B cell (primary cell): Measurements from ENCODE around the gene PIP5K1A. TPM values are rescaled to one million over a fixed set of nuclear protein-coding genes. Genes with fewer than 3 reads are reported as not detected.

Source experiments
- ATAC-seq: fragments of 200-7000 bp; cut with Tn5 transposase; one replicate; pipeline ENCODE4 v1.10.0; 2021; ENCODE audit warnings: low read depth, mild to moderate bottlenecking, moderate number of reproducible peaks, moderate library complexity
- CTCF ChIA-PET: fragments of 350-600 bp; sonication (Branson Sonifier 250); formaldehyde crosslinking; loops from one replicate; lab custom pipeline; 2021; ENCODE audit warnings: antibody characterized with exemption, inconsistent platforms; lab: Charles Lee
- POLR2A ChIA-PET: fragments of 350-600 bp; sonication (Branson Sonifier 250); formaldehyde crosslinking; loops from one replicate; lab custom pipeline; 2021; ENCODE audit warnings: antibody characterized with exemption; lab: Charles Lee
- DNase-seq: peaks from one replicate; pipeline ENCODE4 v3.0.0; 2013
- H2AFZ ChIP-seq: 2 replicates; pipeline ENCODE4 v1.6.1; 2012; ENCODE audit warnings: mild to moderate bottlenecking, low read depth, low read length; ENCODE audit not compliant: insufficient read depth, poor library complexity, severe bottlenecking
- H3K27ac ChIP-seq, 2 donors: 1 replicate in 1 of 2; 2 replicates in 1 of 2; pipeline ENCODE4 v1.5.1; 2012 to 2013; ENCODE audit warnings: low read length in 2 of 2, mild to moderate bottlenecking in 2 of 2, moderate library complexity in 1 of 2
- H3K27me3 ChIP-seq, 4 experiments: fragments of 200-600 bp in 1 of 4; sonication (generic) in 1 of 4; replicated peaks in 1 of 4; 1 replicate in 2 of 4; 2 replicates in 2 of 4; pipeline versions ENCODE4 v1.6.1 to v1.7.0; 2013 to 2016; ENCODE audit warnings: low read length in 3 of 4, mild to moderate bottlenecking in 2 of 4, mixed read lengths in 1 of 4, moderate library complexity in 1 of 4; ENCODE audit not compliant: insufficient read depth in 4 of 4, control insufficient read depth in 3 of 4; ENCODE audit errors: control extremely low read depth in 1 of 4
- H3K36me3 ChIP-seq, 2 experiments: replicated peaks in 1 of 2; 1 replicate in 1 of 2; 2 replicates in 1 of 2; pipeline versions ENCODE4 v1.6.1 to v1.7.1; 2013; ENCODE audit warnings: low read length in 1 of 2; ENCODE audit not compliant: insufficient read depth in 2 of 2, control insufficient read depth in 1 of 2; ENCODE audit errors: control extremely low read depth in 1 of 2, extremely low read depth in 1 of 2
- H3K4me1 ChIP-seq, 2 donors: fragments of 200-600 bp in 1 of 2; sonication (generic) in 1 of 2; 1 replicate in 1 of 2; 2 replicates in 1 of 2; pipeline versions ENCODE4 v1.5.1 to v1.6.1; 2013 to 2017; ENCODE audit warnings: low read length in 2 of 2; ENCODE audit not compliant: control insufficient read depth in 2 of 2, insufficient read depth in 2 of 2
- H3K4me2 ChIP-seq: replicated peaks from 2 replicates; pipeline ENCODE3; 2012; ENCODE audit warnings: mild to moderate bottlenecking, low read depth, low read length; ENCODE audit not compliant: poor library complexity, severe bottlenecking
- H3K4me3 ChIP-seq, 5 experiments: fragments of 200-600 bp in 1 of 5; sonication (generic) in 1 of 5; 1 replicate in 3 of 5; 2 replicates in 2 of 5; pipeline versions ENCODE4 v1.5.1 to v1.7.0; 2011 to 2016; ENCODE audit warnings: low read length in 4 of 5, mild to moderate bottlenecking in 4 of 5, low read depth in 2 of 5, control low read depth in 1 of 5, moderate library complexity in 1 of 5; ENCODE audit not compliant: insufficient read depth in 1 of 5; ENCODE audit errors: control extremely low read depth in 1 of 5, extremely low read depth in 1 of 5
- H3K79me2 ChIP-seq: fragments of 200-600 bp; sonication (generic); one replicate; pipeline ENCODE4 v1.6.0; 2016; ENCODE audit warnings: low read length; ENCODE audit not compliant: control insufficient read depth, insufficient read depth
- H3K9ac ChIP-seq: fragments of 200-600 bp; sonication (generic); 2 replicates; pipeline ENCODE4 v1.6.1; 2017; ENCODE audit warnings: mild to moderate bottlenecking, low read length, moderate library complexity
- H3K9me3 ChIP-seq, 3 donors: one replicate each; pipeline versions ENCODE4 v1.6.1 to v1.7.1; 2013; ENCODE audit warnings: low read length in 2 of 3; ENCODE audit not compliant: control insufficient read depth in 2 of 3, insufficient read depth in 1 of 3; ENCODE audit errors: control extremely low read depth in 1 of 3
- H4K20me1 ChIP-seq: 2 replicates; pipeline ENCODE4 v1.6.0; 2012; ENCODE audit warnings: mild to moderate bottlenecking, low read length; ENCODE audit not compliant: insufficient read depth, control insufficient read depth, poor library complexity, severe bottlenecking
- H3K27ac Mint-ChIP-seq: one replicate; pipeline ENCODE4 v1.8.0; 2021; ENCODE audit warnings: mixed read lengths
- H3K27me3 Mint-ChIP-seq: one replicate; pipeline ENCODE4 v1.8.0; 2021; ENCODE audit warnings: mixed read lengths
- H3K4me1 Mint-ChIP-seq: one replicate; pipeline ENCODE4 v1.8.0; 2021; ENCODE audit warnings: mixed read lengths
- H3K4me3 Mint-ChIP-seq: one replicate; pipeline ENCODE4 v1.8.0; 2021; ENCODE audit warnings: mixed read lengths
- H3K9me3 Mint-ChIP-seq: one replicate; pipeline ENCODE4 v1.8.0; 2022; ENCODE audit warnings: mixed read lengths; ENCODE audit not compliant: insufficient read depth
- CTCF ChIP-seq: fragments of 200-600 bp; IDR thresholded peaks from one replicate; pipeline ENCODE4 v1.8.0; 2022; ENCODE audit warnings: antibody characterized with exemption, mild to moderate bottlenecking
- EZH2 ChIP-seq: IDR thresholded peaks from 2 replicates; pipeline ENCODE4 v1.6.1; 2012; ENCODE audit warnings: borderline replicate concordance, low read depth, mild to moderate bottlenecking, moderate library complexity, low read length; ENCODE audit not compliant: insufficient read depth, poor library complexity, severe bottlenecking
- WGBS: methylation state at CpG from one replicate; pipeline ENCODE4 v1.1.5; 2013; ENCODE audit warnings: missing lambda C conversion rate; ENCODE audit not compliant: insufficient coverage; 5-methylcytosine and 5-hydroxymethylcytosine counted together
- intact Hi-C: fragments of 100-400 bp; cut with micrococcal nuclease; formaldehyde crosslinking; loops from one replicate; pipeline ENCODE4 v1.10.0; 2022
- polyA plus RNA-seq: library from polyadenylated mRNA; depleted of rRNA; stranded (reverse); fragments of >200 nt; gene quantifications from 2 replicates; pipeline ENCODE4 v1.2.3, GENCODE V29; 2012
- total RNA-seq, 2 donors: library from RNA; stranded (reverse); fragments of 120-200 nt in 1 of 2; gene quantifications; 1 replicate in 1 of 2; 2 replicates in 1 of 2; pipeline versions ENCODE4 v1.2.3 to v1.2.4, GENCODE V29; 2013 to 2022

Gene PIP5K1A
- total and polyA plus RNA-seq, 2 donors (not counting 1 experiment from before 2014, with no cell fraction given), result 59.4 to 78.4 TPM

DNA sequence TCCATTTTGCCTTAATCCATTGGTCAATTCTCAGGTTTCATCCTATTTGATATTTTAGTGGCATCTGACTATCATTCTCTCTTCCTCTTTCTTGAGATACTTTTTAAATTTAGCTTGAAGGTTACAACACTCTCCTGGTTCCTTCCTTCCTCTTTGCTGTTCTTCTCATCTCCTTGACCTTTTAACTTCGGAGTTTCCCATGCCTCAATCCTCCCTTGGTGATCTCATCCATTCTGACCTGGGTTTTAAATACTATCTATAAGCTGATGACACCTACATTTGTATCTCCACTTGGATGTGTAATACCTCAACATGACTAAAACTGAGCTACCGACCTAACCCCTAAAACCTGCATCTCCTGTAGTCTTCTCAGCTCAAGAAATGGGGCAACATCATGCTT, 78.9 kb downstream of the PIP5K1A start:
- Histone ChIP-seq H3K4me3 (peak overlapping the region in 1 of 5 experiments; percentile 39), H3K27ac (peak overlapping the region; percentile 51 to 83), H3K27me3 (no peaks in the 10 kb centered on the region), H2AFZ (peak overlapping the region; percentile 46), H3K4me1 (peaks cover 24 to 39% of the 10 kb centered on the region in 2 donors), H3K79me2 (peaks cover 4% of the 10 kb centered on the region), H4K20me1 (no peaks in the 10 kb centered on the region), H3K9ac (no peak overlapping the region), H3K36me3 (no peaks in the 10 kb centered on the region), H3K4me2 (peak overlapping the region; percentile 55), H3K9me3 (no peaks in the 10 kb centered on the region)
- ChIA-PET CTCF (interaction anchor here (0.6 to 1.8 kb wide), 7 partner anchors 9 to 936 kb away, joined by 3 to 12 read pairs (median 3); no protein-coding TSS in a partner anchor), POLR2A (interaction anchor here (0.6 kb wide), 1 partner anchor 19 kb away, joined by 3 read pairs; no protein-coding TSS in a partner anchor)
- ATAC-seq (no peak), DNase-seq (peak; percentile 68)
- Mint-ChIP-seq H3K9me3 (no peaks in the 10 kb centered on the region), H3K4me3 (peak overlapping the region; percentile 51), H3K27me3 (no peaks in the 10 kb centered on the region), H3K4me1 (peaks cover 31% of the 10 kb centered on the region), H3K27ac (peak overlapping the region; percentile 77)
- intact Hi-C loops, result loop anchor here (1.0 kb wide), 1 partner anchor 23 kb away; the partner anchor contains the start of gene PSMD4
- TF ChIP-seq EZH2 (no peak), CTCF (no peak)
- 31% methylated on average over 2 of the region's 2 CpGs for WGBS
